A673 (cell line): ENCODE measurements around the gene EMP3. TPM values are rescaled to one million over a fixed set of nuclear protein-coding genes. Genes with fewer than 3 reads are reported as not detected.
"Not testable (repeated sequence)": the region's sequence is repeated elsewhere in the genome, so short reads cannot be mapped to it uniquely, and the experiment has no call there.

Experiments used
- BruUV-seq: library from RNA; stranded (reverse); fragments of 400-500 nt; replicated peaks from 2 replicates; lab custom pipeline; 2021; lab: Mats Ljungman, UMichigan
- CTCF ChIA-PET: fragments of 300-600 bp; sonication (Branson Sonifier 250); formaldehyde crosslinking; loops from one replicate; lab custom pipeline; 2022; ENCODE audit warnings: antibody characterized with exemption; lab: Charles Lee
- POLR2A ChIA-PET: fragments of 300-600 bp; sonication (Branson Sonifier 250); formaldehyde crosslinking; loops from one replicate; lab custom pipeline; 2022; ENCODE audit warnings: antibody characterized with exemption; ENCODE audit not compliant: low non-redundant PET; lab: Charles Lee
- DNase-seq: peaks from one replicate; pipeline ENCODE4 v3.0.0-alpha.2; 2015; ENCODE audit warnings: low spot score
- H3K27ac ChIP-seq: fragments of 200-600 bp; sonication (generic); 2 replicates; pipeline ENCODE4 v1.5.1; 2016; ENCODE audit warnings: mixed run types, low read depth, mild to moderate bottlenecking, mixed read lengths, antibody characterized with exemption, low read length; ENCODE audit not compliant: poor library complexity, severe bottlenecking
- H3K27me3 ChIP-seq: fragments of 200-600 bp; sonication (generic); replicated peaks from 2 replicates; pipeline ENCODE4 v1.6.1; 2017; ENCODE audit warnings: mixed run types, low read depth, mild to moderate bottlenecking, mixed read lengths, antibody characterized with exemption, low read length; ENCODE audit not compliant: insufficient read depth, poor library complexity
- H3K36me3 ChIP-seq: fragments of 200-600 bp; sonication (generic); 2 replicates; pipeline ENCODE4 v1.6.1; 2016; ENCODE audit warnings: mixed run types, mild to moderate bottlenecking, mixed read lengths, antibody characterized with exemption, low read length; ENCODE audit not compliant: insufficient read depth, poor library complexity, severe bottlenecking
- H3K4me1 ChIP-seq: fragments of 200-600 bp; sonication (generic); 2 replicates; pipeline ENCODE4 v1.6.1; 2017; ENCODE audit warnings: mixed run types, mild to moderate bottlenecking, mixed read lengths, antibody characterized with exemption, low read length; ENCODE audit not compliant: insufficient read depth, poor library complexity, severe bottlenecking
- H3K4me3 ChIP-seq: fragments of 200-600 bp; sonication (generic); 2 replicates; pipeline ENCODE4 v1.5.1; 2016; ENCODE audit warnings: low read depth, mixed run types, mild to moderate bottlenecking, mixed read lengths, low read length; ENCODE audit not compliant: poor library complexity, severe bottlenecking
- H3K9me3 ChIP-seq: fragments of 200-600 bp; sonication (generic); 2 replicates; pipeline ENCODE4 v1.6.1; 2016; ENCODE audit warnings: mixed run types, low read depth, mild to moderate bottlenecking, mixed read lengths, antibody characterized with exemption, low read length; ENCODE audit not compliant: poor library complexity, severe bottlenecking
- CTCF ChIP-seq: fragments of 300-800, 200-600 bp; sonication (generic); conservative IDR thresholded peaks from 2 replicates; pipeline ENCODE4 v1.5.1; 2017; ENCODE audit warnings: low read depth, mild to moderate bottlenecking, antibody characterized with exemption, low read length, moderate library complexity, mixed read lengths
- EZH2 ChIP-seq: fragments of 200-600 bp; sonication (generic); IDR thresholded peaks from 2 replicates; pipeline ENCODE4 v1.6.1; 2017; ENCODE audit warnings: borderline replicate concordance, low read depth, mild to moderate bottlenecking, mixed read lengths, antibody characterized with exemption, low read length; ENCODE audit not compliant: poor library complexity, severe bottlenecking
- intact Hi-C: fragments of 100-400 bp; cut with micrococcal nuclease; formaldehyde crosslinking; loops from one replicate; pipeline ENCODE4 v1.10.0; 2022; ENCODE audit not compliant: unreplicated experiment
- total RNA-seq: library from RNA; stranded (reverse); gene quantifications from 2 replicates; pipeline ENCODE4 v1.2.3, GENCODE V29; 2021

Gene EMP3
- total RNA-seq, 1 experiment from 2014 or later, result 187 TPM

DNA sequence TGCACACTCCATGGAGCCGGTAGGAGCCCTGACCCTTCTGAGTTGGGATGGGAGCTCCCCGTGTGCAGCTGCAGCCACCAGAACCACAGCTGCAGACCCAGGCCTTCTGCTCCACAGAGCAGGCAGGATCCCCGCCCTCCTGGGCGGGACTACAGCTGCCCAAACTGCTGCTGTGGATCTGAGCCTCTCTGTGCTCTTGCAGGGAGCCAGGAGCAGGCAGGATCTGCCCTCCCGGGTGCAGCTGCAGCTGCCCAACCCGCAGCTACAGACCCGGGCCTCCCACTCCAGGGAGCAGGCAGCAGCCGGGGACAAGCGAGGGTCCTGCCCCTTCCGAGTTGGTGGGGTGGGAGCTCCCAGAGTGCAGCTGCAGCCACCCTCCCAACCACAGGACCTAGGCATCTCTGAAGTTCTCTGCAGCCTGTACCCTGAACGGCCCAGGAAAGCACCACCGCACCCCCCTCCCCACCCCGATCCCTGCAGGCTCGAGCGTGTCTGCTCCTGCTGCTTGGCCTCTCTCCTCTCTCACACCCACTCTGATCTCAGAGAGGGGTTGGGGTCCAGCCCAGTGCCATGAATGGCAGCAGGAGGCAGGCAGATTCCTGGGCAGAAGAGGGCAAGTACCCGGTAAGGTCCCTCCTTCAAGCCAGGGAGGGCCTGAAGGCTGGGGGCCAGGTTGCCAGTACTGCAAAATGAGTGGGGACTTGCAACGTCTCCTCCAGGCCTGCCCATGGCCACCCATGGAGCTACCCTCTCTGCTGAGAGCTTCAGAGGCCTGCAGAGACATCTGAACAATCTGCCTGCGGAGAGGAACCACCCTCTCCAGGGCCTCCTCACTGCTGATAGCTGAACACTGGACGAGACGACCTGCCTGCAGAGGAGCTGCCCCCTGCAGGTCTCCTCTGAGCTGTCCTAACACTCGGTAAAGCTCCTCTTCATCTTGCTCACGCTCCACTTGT lies 16.4 kb upstream of the EMP3 start:
- Histone ChIP-seq H3K9me3 (no peaks in the 10 kb centered on the region), H3K27me3 (no peaks in the 10 kb centered on the region), H3K36me3 (no peaks in the 10 kb centered on the region), H3K4me3 (no peak overlapping the region), H3K27ac (no peak overlapping the region), H3K4me1 (peaks cover 8% of the 10 kb centered on the region)
- CTCF ChIA-PET, result interaction anchor here (1.0 kb wide), 1 partner anchor 12 kb away, joined by 4 read pairs; no protein-coding TSS in a partner anchor
- POLR2A ChIA-PET, result no interaction called here
- DNase-seq, result no peak
- TF ChIP-seq CTCF (0 out of 2 replicates have a peak, but pooled peaks have one; percentile 19), EZH2 (no peak)
- no TSS peak for BruUV-seq
- intact Hi-C loops, result no loop called here

- H3K9me3 ChIP-seq, POLR2A ChIA-PET, BruUV-seq, H3K4me3 ChIP-seq, DNase-seq, H3K27me3 ChIP-seq, H3K36me3 ChIP-seq, H3K4me1 ChIP-seq, intact Hi-C loops, H3K27ac ChIP-seq: not testable (repeated sequence)
- CTCF ChIA-PET, result interaction anchor here (1.0 kb wide), 1 partner anchor 12 kb away, joined by 4 read pairs; no protein-coding TSS in a partner anchor
Observed at GRCh38 chr19:48309731-48310130, 15.6 kb upstream of the EMP3 start.

DNA sequence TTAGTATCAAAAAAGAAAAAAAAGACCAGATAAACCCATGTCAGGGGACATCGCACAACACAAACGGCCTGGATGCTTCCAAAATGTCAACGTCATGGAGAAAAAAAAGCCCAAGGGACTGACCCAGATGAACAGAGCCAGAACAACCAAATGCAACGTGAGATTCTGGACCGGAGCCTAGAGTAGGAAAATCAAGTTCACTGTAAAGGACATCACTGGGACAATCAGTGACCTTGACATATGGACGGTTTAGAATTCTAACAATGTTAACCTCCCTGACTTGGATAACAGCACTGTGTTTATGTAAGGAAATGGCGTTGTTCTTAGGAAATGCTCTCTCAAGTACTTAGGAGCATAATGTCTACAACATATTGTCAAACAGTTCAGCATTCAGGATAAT lies 15.1 kb upstream of the EMP3 start:
- Histone ChIP-seq H3K27ac (no peak overlapping the region), H3K4me1 (peaks cover 8% of the 10 kb centered on the region), H3K36me3 (no peaks in the 10 kb centered on the region), H3K4me3 (no peak overlapping the region), H3K9me3 (no peaks in the 10 kb centered on the region), H3K27me3 (no peaks in the 10 kb centered on the region)
- no peak for DNase-seq
- ChIA-PET POLR2A (no interaction called here), CTCF (interaction anchor here (0.7 kb wide), 1 partner anchor 206 kb away, joined by 7 read pairs; no protein-coding TSS in a partner anchor)
- TF ChIP-seq CTCF (no peak), EZH2 (no peak)
- intact Hi-C loops, result no loop called here
- BruUV-seq, result no TSS peak
